Chondrocyte (in vitro differentiated cells): ENCODE results near the gene CCR5AS.

ENCODE experiments used
- DNase-seq: peaks from one replicate; pipeline ENCODE4 v3.0.0; 2021; ENCODE audit warnings: mixed read lengths, low spot score
- H3K27ac Mint-ChIP-seq: one replicate; pipeline ENCODE4 v1.8.0; 2021; ENCODE audit warnings: mild to moderate bottlenecking, moderate library complexity, mixed read lengths; ENCODE audit not compliant: unreplicated experiment
- H3K27me3 Mint-ChIP-seq: 2 replicates; pipeline ENCODE4 v1.8.0; 2021; ENCODE audit warnings: low read depth, mixed read lengths
- H3K36me3 Mint-ChIP-seq: 2 replicates; pipeline ENCODE4 v1.8.0; 2021; ENCODE audit warnings: low read depth, mixed read lengths
- H3K4me1 Mint-ChIP-seq: 2 replicates; pipeline ENCODE4 v1.8.0; 2021; ENCODE audit warnings: low read depth, mild to moderate bottlenecking, mixed read lengths
- H3K4me3 Mint-ChIP-seq: one replicate; pipeline ENCODE4 v1.8.0; 2021; ENCODE audit warnings: mild to moderate bottlenecking, moderate library complexity, mixed read lengths; ENCODE audit not compliant: unreplicated experiment
- H3K9me3 Mint-ChIP-seq: 2 replicates; pipeline ENCODE4 v1.8.0; 2021; ENCODE audit warnings: low read depth, mixed read lengths
- TF ChIP-seq, protein P1 (sequence below): fragments of 200-600 bp; sonication (generic); IDR thresholded peaks from 2 replicates; pipeline ENCODE4 v1.5.0; 2021; ENCODE audit warnings: antibody characterized with exemption, mild to moderate bottlenecking, moderate library complexity

CCR5AS gene

DNA sequence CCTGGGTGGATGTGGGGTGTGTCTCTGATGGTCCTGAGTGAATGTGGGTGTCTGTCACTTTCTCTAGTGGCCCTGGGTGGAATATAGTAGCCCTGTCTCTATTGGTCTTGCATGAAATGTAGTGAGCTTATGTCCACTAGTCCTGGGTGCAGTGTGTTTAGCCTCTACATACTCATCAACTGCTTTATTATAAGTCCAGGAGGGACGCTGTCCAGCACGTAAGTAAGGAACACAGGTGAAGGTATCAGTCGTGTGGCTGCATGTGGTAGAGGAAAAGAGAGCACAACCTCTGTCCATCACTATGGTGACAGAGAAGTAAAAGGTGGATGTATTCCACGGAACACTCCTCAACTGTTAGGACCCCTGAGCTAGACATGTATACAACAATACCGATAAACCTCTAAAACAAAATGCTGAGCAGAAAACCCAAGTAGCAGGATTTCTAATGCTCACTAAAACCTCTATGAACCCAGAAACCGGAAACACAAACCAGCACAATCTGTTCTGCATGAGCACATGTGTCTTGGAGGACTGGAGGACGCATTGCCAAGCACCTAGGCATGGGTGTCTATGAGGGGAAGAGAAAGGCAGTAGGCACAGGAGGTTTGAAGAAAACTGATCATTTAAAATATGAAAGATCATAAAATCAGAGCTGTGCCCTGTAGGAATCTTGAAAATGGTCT, 46.8 kb upstream of the CCR5AS start:
- TF ChIP-seq, protein P1, sequence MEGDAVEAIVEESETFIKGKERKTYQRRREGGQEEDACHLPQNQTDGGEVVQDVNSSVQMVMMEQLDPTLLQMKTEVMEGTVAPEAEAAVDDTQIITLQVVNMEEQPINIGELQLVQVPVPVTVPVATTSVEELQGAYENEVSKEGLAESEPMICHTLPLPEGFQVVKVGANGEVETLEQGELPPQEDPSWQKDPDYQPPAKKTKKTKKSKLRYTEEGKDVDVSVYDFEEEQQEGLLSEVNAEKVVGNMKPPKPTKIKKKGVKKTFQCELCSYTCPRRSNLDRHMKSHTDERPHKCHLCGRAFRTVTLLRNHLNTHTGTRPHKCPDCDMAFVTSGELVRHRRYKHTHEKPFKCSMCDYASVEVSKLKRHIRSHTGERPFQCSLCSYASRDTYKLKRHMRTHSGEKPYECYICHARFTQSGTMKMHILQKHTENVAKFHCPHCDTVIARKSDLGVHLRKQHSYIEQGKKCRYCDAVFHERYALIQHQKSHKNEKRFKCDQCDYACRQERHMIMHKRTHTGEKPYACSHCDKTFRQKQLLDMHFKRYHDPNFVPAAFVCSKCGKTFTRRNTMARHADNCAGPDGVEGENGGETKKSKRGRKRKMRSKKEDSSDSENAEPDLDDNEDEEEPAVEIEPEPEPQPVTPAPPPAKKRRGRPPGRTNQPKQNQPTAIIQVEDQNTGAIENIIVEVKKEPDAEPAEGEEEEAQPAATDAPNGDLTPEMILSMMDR, result no peak
- Mint-ChIP-seq H3K4me1 (no peaks in the 10 kb centered on the region), H3K36me3 (no peaks in the 10 kb centered on the region), H3K27ac (no peak overlapping the region), H3K27me3 (peaks cover 36% of the 10 kb centered on the region), H3K9me3 (no peaks in the 10 kb centered on the region), H3K4me3 (no peak overlapping the region)
- DNase-seq, result no peak

DNA sequence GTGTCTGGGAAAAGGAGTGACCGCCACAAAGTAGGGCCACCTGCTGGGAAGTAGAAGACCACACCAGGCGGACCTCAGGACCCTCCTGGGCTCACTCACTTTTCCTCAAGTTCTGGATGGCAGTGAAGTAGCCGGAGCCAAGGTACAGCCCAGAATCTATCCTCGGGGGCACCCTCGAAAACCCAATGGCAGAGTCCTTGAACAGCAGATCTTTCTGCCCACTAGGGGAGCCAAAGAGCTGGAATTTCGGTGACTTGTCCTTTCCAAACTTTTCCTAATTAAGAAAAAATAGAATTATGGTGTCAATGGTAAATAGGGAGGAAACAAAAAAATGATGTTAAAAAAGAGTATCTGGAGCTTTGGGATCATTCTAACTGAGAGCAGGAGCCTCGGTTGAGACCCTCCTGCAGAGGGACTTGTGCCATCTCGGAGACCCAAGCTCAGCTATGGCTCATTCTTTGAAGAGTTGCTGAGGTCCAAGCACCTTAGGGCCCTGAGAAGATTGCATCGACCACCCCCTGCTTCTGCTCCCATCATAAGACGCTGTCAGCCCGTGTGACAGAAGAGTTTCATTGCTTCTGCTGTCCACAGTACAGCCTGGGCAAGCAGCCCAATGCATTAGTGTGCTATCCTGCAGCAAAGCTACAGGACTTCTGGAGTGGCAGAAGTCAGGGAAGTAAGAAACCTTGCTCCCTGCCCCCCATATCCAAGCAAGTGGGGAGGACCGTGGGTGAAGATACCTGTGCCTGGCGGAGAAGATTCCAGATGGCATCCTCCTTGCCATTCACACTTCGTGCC, 43.1 kb upstream of the CCR5AS start:
- TF ChIP-seq, protein P1, result peak; percentile 76
- no peak overlapping the region for H3K4me3 Mint-ChIP-seq
- no peaks in the 10 kb centered on the region for H3K4me1 Mint-ChIP-seq
- H3K36me3 Mint-ChIP-seq, result no peaks in the 10 kb centered on the region
- no peaks in the 10 kb centered on the region for H3K9me3 Mint-ChIP-seq
- no peak for DNase-seq
- peaks cover 51% of the 10 kb centered on the region for H3K27me3 Mint-ChIP-seq
- H3K27ac Mint-ChIP-seq, result no peak overlapping the region

DNA sequence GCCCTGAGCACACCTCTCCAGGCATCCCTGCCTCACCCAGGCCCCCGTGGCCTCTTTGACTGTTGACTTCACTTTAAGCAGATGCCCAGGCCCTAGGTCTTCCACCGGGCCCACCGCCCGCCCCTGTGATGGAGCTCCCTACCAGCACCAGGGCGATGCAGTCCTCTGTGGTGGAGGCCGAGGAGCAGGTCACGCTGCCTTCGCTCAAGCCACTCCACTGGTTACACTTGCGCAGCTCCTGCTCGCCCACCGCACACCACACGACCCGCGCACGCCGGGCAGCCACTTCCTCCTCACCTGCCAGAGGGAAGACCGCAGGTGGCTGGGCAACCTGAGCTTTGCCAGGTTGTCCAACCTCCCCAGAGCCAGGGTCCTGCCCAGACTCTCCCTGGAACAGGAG, 41.9 kb upstream of the CCR5AS start:
- DNase-seq, result no peak
- no peak overlapping the region for H3K27ac Mint-ChIP-seq
- no peaks in the 10 kb centered on the region for H3K4me1 Mint-ChIP-seq
- no peaks in the 10 kb centered on the region for H3K9me3 Mint-ChIP-seq
- no peak overlapping the region for H3K4me3 Mint-ChIP-seq
- H3K27me3 Mint-ChIP-seq, result peaks cover 46% of the 10 kb centered on the region
- TF ChIP-seq, protein P1, result no peak
- no peaks in the 10 kb centered on the region for H3K36me3 Mint-ChIP-seq

DNA sequence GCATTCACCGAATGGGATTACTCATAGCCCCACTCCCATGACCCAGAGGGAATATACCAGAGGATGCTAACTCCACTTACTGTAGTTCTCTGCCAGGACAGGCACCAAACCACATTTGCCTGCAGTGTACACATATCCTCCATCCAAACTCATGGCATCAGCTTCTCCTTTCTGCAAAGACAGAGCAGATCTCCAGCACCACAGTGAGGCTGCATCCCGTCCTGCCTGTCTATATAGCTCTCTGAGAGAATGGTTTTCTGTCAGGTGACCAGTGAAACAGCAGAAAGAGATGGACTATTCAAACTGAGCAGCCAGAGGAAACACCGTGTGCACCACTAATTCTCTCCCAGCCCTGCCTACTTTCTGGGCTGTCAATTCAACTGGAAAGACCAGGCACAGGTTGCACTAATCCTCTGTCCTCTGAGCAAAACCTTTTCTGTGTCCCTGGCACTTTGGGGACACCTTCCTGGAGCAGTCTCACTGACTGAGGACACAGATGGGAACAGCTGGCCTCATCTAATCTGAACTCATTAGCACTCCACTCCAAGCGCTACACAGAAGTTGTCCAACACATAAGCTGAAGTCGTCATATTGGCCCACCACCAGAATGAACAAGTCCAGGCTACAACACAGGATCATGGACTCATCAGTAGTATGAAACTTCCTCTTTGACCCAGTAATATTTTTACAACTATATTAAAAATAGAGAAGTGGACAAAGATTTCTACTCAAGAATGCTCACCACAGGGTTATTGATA, 40.5 kb upstream of the CCR5AS start:
- Mint-ChIP-seq H3K4me3 (no peak overlapping the region), H3K4me1 (no peaks in the 10 kb centered on the region), H3K27me3 (peaks cover 33% of the 10 kb centered on the region), H3K36me3 (no peaks in the 10 kb centered on the region), H3K27ac (no peak overlapping the region), H3K9me3 (no peaks in the 10 kb centered on the region)
- TF ChIP-seq, protein P1, result no peak
- DNase-seq, result no peak
